GM21381 (cell line): ENCODE measurements around the gene PPP1R13B.
"Not testable (repeated sequence)": the region's sequence is repeated elsewhere in the genome, so short reads cannot be mapped to it uniquely, and the experiment has no call there.

Experiments used
- ATAC-seq: cut with Tn5 transposase; IDR thresholded peaks from one replicate; pipeline ENCODE4 v1.9.1; 2021; ENCODE audit warnings: mild to moderate bottlenecking, moderate library complexity; ENCODE audit not compliant: unreplicated experiment

PPP1R13B gene

DNA sequence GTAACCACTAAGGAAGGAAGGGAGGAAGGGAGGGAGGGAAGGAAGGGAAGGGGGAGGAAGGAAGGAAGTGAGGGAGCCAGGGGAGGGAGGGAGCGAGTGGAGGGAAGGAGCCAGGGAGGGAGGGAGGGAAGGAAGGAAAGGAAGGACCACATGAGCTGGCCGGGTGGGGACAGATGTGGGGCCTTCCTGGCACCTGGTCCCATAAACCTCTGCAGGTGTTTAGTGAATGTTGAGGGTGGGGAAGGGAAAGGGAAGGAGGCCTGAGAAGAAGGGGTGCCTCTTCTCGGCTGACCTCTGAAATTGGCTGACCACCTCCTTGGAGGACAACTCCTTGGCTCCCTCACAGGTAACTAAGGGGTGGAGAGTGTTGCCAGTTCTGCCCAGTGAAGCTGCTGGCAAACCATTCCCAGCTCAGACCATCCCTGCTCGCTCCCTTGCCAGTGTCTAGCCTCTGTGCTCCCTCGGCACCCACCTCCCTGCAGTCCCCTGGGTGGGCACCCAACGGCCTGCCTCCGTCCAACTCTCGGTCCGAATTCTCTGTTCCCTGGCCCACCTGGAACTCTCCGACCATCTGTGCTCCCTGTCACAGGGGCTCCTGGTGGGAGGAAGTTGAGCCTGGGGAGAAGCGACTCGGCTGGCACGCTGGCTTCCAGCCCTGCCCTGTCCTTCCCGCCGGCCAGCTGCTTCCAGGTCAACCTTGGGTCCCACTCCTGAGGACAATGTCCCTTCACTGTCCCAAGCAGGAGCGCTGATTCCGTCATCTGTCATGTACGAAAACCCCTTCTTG is 12.2 kb upstream of the PPP1R13B start:
- ATAC-seq = no peak

DNA sequence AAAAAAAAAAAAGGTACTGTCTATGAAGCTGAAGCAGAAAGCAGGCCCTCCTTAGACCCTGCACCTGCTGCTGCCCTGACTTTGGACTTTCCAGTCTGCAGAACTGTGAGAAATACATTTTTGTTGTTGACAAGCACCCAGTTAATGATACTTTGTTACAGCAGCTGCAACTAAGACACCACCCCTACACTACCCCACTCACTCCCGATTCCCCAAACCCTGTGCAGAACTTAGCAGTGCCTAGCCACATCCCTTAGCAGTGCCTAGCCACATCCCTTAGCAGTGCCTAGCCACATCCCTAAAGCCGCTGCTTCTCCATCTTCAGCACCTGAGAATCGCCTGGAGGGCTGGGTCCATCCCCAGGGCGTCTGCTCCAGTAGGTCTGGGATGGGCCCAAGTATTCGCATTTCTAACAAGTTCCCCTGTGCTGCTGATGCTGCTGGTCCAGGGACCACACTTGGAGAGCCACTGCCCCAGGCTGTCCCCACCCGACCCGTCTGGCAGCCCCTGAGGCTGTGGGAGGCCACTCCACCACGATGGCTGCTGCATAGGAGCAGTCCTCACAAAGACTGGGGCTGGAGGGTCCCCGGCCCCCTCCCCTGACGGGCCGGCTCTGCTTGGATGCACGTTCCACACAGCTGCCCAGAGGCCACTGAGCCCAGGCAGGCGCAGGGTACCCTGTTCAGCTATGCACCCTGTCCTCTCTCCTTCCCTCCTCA is 10.8 kb upstream of the PPP1R13B start:
- ATAC-seq = no peak

DNA sequence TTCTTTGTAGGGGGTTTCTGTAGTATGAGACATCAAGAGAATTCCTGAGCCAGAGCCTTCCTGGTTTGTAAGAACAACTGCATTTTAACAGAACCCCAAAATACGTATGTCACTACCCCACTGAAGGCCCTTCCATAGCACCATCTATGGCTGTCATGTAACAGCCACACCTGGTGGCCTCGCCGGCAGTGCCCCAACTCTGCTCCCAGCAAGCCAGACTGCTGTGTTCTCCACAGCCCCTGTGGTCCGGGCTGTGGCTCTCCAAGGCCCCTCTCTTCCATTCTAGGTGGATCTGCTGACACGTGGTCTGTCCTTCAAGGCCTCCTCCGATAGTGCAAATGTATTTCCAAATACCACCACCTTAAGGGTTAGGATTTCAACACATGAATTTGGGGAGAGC is 9.9 kb upstream of the PPP1R13B start:
- no peak for ATAC-seq

DNA sequence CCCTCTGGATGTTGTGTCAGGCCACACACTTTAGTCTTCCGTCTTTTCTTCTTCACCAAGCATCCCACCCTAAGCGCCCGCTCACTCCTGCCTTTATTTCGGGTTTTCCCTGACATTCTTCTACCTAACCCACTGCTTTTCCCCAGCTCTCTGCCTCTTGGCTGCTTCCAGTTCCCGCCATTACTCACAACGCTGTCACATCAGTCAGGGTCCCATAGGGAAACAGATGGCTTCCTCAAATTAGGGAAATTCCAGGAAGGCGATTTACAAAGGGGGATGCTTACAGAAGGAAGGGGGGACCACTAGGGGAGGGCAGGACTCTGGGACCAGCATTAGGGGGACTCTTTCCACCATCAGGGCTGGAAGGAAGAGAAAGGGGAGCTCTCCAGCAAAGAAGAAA is 9.2 kb upstream of the PPP1R13B start:
- ATAC-seq = no peak

DNA sequence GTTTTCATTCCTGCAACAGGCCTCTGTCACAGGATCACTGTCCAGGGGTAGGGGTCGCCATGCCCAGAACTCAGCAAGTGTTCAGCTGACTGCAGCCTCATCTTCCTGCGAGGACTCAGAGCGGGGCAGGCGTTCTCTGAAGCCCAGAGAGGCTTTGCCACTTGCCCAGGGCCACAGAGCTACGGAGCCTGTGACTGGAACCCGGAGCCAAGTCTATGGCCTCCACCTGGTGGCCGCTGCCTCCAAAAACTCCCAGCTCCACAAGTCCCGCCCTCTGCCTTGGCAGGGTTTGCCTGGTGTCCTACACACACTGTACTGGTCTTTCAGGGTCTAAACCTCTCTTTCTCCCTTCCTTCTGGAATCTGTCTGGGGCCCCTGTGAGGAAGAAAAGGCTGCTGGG is 8.7 kb upstream of the PPP1R13B start:
- no peak for ATAC-seq

DNA sequence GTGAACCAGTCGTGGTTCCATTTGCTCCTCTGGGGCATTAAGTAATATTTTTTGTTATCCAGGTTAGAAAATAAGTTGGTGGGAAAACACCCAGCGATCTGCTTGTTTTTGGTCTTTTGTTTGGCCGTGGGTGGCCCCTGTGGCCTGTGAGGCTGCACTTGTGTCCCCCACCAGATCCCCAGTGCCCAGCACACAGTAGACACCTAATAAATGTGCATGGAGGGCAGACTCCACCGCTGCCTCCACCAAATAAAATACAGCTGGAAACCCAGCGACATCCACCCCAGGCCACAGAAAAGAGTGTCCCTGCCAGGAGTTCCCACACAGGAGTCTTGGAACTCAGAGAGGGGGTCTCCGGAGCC is 8.3 kb upstream of the PPP1R13B start:
- ATAC-seq = no peak

DNA sequence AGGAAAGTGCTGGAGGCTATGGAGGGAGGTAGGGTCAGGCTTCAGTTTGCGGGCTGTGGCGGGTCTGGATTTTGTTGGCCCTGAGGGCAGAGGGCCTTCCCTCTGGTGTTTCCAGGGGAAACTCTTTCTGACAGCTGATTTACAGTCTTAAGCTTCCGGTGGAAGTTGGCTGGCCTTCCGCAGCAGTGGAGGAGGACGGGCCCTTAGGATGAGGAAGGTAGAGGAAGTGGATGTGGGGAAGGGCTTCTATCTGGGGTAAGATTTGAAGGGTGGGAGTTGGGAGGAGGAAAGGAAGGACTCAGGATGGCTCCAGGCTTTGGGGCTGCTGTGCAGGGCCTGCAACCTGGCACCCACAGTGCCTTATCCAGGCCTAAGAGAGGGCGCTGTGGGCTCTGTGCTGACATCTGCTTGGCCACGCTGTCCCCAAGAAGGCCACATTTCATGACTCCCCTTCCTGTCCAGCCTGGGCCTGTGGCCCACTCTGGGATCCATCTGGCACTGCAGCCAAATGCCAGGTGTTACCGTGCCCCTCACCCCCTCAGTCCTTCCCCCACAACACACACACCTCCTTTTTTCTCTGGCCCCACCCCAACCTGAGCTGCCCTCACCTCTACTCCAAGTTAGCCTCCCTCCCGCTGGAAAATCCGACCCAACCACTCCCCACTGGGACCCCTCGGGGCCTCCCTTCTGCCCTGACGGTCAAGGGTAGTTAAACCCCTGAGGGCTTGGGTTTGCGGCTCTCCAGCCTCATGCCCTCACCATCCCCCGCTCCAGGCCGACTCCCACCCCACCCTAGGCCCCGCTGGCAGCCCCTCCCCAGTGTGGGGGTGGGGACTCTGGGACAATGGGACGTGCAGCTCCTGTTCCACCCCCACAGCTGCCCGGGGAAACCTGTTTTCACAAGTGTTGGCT is 7.7 kb upstream of the PPP1R13B start:
- no peak for ATAC-seq

DNA sequence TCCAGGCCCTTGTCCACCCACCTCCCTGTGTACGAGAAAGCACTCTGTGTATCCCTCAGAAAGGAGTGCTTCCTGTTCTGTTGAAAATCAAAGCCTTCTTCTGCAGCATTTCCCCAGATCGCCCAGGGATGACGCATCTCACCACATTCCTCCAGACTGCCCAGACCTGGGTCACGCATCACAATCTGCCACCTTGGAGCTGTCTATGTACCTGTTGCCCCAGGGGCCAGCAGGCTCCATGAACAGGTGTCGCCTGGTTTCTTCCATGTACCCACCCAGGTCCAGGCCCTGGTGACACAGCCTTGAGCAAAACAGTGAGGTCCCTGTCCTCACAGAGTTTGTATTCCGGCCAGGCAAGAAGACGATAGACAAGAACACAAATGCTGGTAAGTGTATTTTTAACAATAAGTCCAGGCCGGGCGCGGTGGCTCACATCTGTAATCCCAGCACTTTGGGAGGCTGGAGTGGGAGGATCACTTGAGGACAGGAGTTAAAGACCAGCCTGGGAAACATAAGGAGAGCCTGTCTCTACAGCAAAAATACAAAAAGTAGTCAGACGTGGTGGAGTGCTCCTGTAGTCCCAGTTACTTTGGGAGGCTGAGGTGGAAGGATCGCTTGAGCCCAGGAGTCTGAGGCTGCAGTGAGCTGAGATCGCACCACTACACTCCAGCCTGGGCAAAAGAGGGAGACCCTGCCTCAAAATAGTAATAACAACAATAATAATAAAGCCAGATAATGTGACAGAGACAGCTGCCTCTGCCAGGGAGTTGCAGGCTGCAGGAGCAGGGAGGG is 6.8 kb upstream of the PPP1R13B start:
- ATAC-seq = no peak

DNA sequence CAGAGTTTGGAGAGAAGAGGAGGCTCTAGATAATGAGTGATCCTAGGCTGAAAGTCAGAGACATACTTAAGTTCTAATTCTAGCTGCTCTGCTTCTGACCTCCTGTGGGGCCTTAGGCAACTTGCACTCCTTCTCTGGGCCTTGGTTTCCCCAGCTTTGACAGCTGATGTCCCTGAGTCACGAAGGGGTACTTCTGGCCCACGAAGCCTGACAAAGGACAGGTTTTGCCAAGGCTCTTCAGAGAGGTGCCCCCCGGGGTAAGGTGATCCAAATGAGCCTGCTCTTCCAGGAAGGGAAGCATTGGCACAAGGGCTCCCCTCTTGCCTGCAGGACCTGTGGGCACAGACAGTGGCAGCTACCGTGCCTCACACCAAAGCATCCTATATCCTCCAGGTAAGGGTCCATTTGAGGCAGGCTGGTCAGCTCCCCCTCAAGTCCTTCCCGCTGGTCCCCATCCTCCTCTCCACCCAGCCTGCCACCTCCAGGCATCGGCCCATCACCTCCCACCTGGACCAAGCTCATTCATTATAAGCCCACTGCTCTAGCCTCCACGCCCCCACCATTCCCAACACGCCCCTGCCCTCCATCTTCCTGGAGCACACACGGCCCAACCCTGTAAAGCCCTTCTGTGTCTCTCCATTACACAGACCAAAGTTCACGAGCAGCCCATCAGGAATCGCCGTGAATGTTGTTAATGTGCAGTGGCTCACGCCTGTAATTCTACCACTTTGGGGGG is 1.9 kb upstream of the PPP1R13B start:
- no peak for ATAC-seq

DNA sequence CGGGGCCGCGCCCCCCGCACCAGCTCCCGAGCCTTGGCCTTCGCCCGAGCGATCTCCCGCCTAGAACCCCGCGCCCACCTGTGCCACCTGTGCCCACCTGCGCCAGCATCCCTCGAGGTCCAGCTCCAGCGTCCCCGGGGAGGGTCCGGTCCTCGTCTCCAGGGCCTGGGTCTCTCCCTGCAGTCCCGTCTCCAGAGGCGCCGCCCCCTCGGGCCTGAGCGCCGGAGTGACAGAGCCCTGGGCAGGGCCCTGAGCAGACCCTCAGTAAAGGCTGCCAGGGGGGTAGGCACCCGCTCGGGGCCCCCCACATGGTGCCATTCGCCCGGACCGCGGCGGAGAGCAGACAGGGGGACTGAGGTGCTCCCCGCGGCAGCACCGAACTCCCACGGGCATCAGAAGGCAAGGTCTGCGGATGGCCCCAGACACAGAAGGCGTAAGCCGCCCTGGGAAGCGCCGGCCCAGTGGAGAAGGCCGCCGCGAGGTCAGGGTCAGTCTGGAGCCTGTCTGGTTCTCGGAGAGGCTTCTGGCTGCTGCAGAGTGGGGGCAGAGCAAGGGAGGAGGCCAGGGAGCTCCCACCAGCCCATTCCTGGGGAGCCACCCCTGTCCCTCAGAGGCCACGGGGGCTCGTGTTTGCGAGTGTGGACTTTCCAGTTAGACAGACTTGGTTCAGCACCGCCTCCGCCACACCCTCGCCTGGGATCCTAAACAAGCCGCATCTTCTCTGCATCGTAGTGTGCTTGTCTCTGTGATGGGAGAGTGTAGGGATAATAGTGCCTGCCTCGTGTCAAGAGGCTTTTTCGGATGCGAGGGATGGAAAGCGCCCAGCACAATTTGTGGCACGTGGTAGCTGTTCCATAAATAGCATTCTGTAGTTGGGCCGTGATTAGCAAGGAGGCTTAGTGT is 1.1 kb upstream of the PPP1R13B start:
- no peak for ATAC-seq

DNA sequence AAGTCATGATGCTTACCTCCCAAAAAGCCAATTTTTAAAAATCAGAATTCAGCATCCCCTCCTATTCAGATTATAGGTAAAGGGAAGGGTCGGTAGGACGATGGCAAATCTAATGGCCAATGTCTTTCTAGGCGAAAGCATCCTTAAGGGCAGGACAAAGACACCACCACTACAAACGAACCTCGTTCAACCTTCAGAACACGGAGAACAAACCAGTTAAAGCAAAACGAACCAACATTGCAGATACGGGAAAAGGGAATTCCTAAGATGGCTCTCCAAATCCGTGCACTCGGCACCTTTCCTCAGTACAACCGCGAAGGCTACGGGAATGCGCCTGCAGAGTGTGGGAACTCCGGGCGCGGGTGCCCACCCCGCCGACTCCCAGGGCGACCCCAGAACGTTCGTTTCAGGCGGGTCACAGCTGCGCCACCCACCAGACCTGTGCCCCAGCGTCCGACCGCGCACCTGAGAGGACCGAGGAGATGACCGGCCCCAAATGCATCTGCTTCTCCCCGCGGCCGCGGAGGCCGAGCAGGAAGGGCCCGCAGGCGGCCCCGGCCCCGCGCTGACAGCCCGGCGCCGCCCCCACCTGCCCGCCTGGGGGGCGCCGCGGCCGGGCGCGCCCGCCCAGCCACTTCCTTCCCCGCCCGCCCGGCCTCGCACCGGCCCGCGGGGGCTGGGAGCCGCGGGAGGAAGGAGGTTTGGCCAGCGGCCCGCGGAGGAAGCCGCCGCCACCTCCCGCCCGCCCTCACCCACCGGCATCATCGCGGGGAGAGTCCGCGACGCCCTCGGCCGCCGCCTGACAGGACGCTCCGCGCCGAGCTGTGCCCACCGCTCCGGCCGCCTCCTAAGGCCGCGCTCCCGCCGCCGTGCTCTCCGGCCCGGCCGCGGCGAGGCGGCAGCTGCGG is 578 bp downstream of the PPP1R13B start:
- peak; percentile 25 for ATAC-seq

DNA sequence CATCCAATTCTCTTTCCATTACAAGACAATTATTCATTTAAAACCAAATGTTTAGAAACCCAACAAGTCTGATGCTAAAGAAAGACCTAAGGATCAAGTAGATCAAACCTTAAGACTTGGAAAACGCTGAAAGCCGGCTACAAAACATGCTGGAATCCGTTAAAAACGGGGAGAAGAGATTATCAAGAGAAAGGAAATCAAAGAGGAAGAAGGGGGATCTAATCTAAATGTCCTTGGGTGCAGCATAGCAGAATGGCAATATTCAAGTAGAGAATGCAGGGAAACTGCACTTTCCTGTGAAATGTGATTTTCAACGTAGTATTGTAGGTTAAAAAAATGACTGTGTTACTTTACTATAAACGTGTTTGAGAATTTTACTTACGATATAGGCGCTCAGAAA is 1.3 kb downstream of the PPP1R13B start:
- no peak for ATAC-seq

DNA sequence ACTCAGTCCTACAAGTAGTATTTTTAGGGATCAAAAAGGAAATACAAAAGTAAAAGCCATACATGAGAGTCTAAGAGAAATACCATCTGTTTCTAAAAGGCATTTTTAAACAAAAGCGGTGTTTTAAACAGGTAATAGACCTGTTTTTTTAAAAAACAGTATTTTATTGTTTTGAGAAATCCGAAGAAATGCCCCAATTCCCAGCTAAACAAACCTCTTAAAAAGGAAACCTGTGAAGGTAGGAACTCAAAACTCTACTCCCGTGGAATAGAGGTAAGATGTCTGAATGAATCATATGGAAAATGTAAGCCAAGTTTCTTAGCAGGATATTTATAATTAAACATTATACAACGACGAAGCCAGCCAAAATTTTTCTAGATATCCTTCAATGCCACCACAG is 2.0 kb downstream of the PPP1R13B start:
- no peak for ATAC-seq

DNA sequence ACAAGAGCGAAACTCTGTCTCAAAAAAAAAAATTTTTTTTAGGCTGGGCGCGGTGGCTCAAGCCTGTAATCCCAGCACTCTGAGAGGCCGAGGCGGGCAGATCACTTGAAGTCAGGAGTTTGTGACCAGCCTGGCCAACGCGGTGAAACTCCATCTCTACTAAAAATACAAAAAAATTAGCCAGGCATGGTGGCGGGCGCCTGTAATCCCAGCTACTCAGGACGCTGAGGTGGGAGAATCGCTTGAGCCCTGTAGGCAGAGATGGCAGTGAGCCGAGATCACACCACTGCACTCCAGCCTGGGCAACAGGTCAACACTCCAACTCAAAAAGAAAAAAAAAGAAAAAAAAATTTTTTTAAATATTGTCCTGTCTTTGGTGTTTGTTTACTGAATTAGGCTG is 6.1 kb downstream of the PPP1R13B start:
- not testable (repeated sequence) for ATAC-seq

DNA sequence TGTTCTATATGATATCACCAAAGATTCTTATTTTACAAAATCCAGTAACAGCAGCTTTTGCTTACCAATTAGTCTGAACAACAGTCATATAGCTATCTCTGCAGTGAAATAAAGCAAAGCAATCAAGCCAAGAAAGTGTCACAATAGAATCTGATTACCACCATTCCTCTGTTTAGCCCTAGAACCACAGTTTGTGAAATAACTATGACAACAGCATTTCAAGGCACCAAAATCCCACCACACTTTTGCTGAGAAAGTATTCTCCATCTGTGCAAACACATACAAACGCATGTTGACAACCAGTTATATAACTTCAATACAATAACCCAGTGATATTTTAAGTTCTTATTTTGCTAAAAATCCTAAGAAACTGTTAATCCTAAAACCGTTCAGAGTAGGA is 7.4 kb downstream of the PPP1R13B start:
- ATAC-seq = no peak

DNA sequence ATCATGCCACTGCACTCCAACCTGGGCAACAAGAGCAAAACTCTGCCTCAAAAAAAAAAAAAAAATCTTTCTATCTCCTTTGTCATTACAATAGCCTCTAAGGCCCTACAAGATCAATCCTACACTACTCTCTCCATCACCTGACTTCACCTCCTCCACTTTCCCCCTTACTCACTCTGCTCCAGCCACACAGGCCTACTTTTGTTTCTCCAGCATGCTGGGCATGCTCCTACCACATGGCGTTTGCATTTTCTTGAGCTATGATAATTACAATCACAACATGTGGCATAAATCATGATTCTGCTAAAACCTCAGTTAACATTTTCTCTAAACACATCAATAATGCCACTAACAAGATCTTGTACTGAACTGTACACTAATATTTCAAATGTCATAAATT is 7.8 kb downstream of the PPP1R13B start:
- no peak for ATAC-seq

DNA sequence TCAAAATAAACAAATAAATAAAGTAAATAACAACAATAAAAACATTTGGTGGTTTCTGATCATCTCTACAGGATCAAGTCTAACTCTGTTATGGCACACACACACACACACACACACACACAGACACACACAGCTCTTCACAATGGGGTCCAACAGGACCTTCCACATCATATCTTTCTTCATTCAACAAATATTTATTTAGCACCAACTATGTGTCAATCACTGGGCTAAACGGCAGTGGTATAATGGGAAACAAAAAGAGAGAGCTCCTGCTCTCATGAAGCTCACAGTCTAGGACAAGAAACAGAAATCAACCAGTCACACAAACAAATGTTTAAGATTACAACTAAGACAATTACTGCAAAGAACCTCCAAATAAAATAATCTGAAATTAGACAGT is 9.3 kb downstream of the PPP1R13B start:
- ATAC-seq = no peak
